AG04449 (cell line): ENCODE measurements around the gene MPHOSPH10.
A peak's percentile ranks its signal among the peaks of the same experiment; 100 is the strongest.

Experiments
- CTCF ChIA-PET: fragments of 350-600 bp; formaldehyde crosslinking; extraction: SDS; loops from one replicate; lab custom pipeline; 2021; ENCODE audit warnings: antibody characterized with exemption; lab: Yijun Ruan, JAX
- POLR2A ChIA-PET: fragments of 400-600, 350-600 bp; formaldehyde crosslinking; extraction: SDS; loops from one replicate; lab custom pipeline; 2020; ENCODE audit warnings: antibody characterized with exemption, inconsistent platforms; lab: Yijun Ruan, JAX
- DNase-seq: peaks from one replicate; pipeline ENCODE4 v3.0.0-alpha.2; 2010; ENCODE audit warnings: low read depth, low spot score
- H3K4me3 ChIP-seq: 2 replicates; pipeline ENCODE4 v1.5.1; 2011; ENCODE audit warnings: low read depth, mild to moderate bottlenecking, control low read depth, low read length
- CTCF ChIP-seq: IDR thresholded peaks from one replicate; pipeline ENCODE4 v1.5.1; 2011; ENCODE audit warnings: mild to moderate bottlenecking, moderate library complexity, low read length, control low read depth, inconsistent platforms; ENCODE audit not compliant: insufficient read depth; ENCODE audit errors: missing control alignments

The MPHOSPH10 gene

GRCh38 chr2:71190656-71191569 is 60.5 kb downstream of the MPHOSPH10 start:
- peak; percentile 23 for TF ChIP-seq CTCF
- DNase-seq, result no peak
- ChIA-PET CTCF (interaction anchor here (0.7 to 3.5 kb wide), 6 partner anchors 9 to 93 kb away, joined by 3 to 30 read pairs (median 5); no protein-coding TSS in a partner anchor), POLR2A (no interaction called here)
- H3K4me3 ChIP-seq, result no peak overlapping the region

- ChIA-PET POLR2A (no interaction called here), CTCF (interaction anchor here (1.0 to 3.5 kb wide), 5 partner anchors 9 to 90 kb away, joined by 3 to 30 read pairs (median 4); no protein-coding TSS in a partner anchor)
- TF ChIP-seq CTCF, result no peak
- DNase-seq, result no peak
- no peak overlapping the region for H3K4me3 ChIP-seq
Observed at GRCh38 chr2:71191570-71191943, 61.1 kb downstream of the MPHOSPH10 start.
